SU-DHL-6 (cell line): ENCODE measurements around the gene BBS1.
"Not testable (repeated sequence)": the region's sequence is repeated elsewhere in the genome, so short reads cannot be mapped to it uniquely, and the experiment has no call there.

Experiments
- H2AFZ ChIP-seq: fragments of 200-600 bp; sonication (generic); 2 replicates; pipeline ENCODE4 v1.6.1; 2014; ENCODE audit warnings: low read depth, mild to moderate bottlenecking, moderate library complexity, mixed read lengths, antibody characterized with exemption, low read length; ENCODE audit not compliant: severe bottlenecking
- H3F3A ChIP-seq: fragments of 200-600 bp; shearing (Covaris generic); 2 replicates; pipeline ENCODE4 v1.6.0; 2016; ENCODE audit warnings: antibody characterized with exemption, mild to moderate bottlenecking; ENCODE audit not compliant: insufficient read depth
- H3K27ac ChIP-seq: fragments of 200-600 bp; sonication (generic); 2 replicates; pipeline ENCODE4 v1.5.1; 2016; ENCODE audit warnings: low read depth, mild to moderate bottlenecking, low read length, moderate library complexity, mixed read lengths
- H3K27me3 ChIP-seq: fragments of 200-600 bp; sonication (generic), shearing (Covaris generic); 2 replicates; pipeline ENCODE4 v1.6.0; 2014; ENCODE audit warnings: mild to moderate bottlenecking, low read length
- H3K36me3 ChIP-seq: fragments of 200-600 bp; sonication (generic); 2 replicates; pipeline ENCODE4 v1.6.1; 2014; ENCODE audit warnings: mild to moderate bottlenecking, low read length, mixed read lengths
- H3K4me2 ChIP-seq: fragments of 300-600, 200-600 bp; shearing (Covaris generic), sonication (generic); 2 replicates; pipeline ENCODE4 v1.6.0; 2014; ENCODE audit warnings: low read length, low read depth, mild to moderate bottlenecking; ENCODE audit not compliant: poor library complexity, severe bottlenecking
- H3K4me3 ChIP-seq: fragments of 200-600 bp; sonication (generic); 2 replicates; pipeline ENCODE4 v1.5.1; 2014; ENCODE audit warnings: antibody characterized with exemption, low read length, mild to moderate bottlenecking, mixed read lengths; ENCODE audit not compliant: insufficient read depth, poor library complexity, severe bottlenecking
- H3K79me2 ChIP-seq: fragments of 200-600 bp; sonication (generic); 2 replicates; pipeline ENCODE4 v1.6.1; 2014; ENCODE audit warnings: mild to moderate bottlenecking, low read length, moderate library complexity; ENCODE audit not compliant: insufficient read depth
- H3K9ac ChIP-seq: fragments of 200-600 bp; sonication (generic); 2 replicates; pipeline ENCODE4 v1.7.0; 2014; ENCODE audit warnings: mild to moderate bottlenecking, low read length
- H3K9me2 ChIP-seq: fragments of 200-600 bp; sonication (generic); replicated peaks from 2 replicates; pipeline ENCODE4 v1.6.1; 2014; ENCODE audit warnings: low read length; ENCODE audit not compliant: insufficient read depth
- H3K9me3 ChIP-seq: fragments of 200-600 bp; sonication (generic); 2 replicates; pipeline ENCODE4 v1.6.1; 2014; ENCODE audit warnings: low read length, mixed read lengths; ENCODE audit not compliant: insufficient read depth
- H4K20me1 ChIP-seq: fragments of 200-600 bp; sonication (generic); 2 replicates; pipeline ENCODE4 v1.6.1; 2014; ENCODE audit warnings: low read depth, mild to moderate bottlenecking, antibody characterized with exemption, low read length, moderate library complexity, mixed read lengths
- CTCF ChIP-seq: fragments of 200-600 bp; sonication (generic); IDR thresholded peaks from one replicate; pipeline ENCODE4 v1.5.1; 2017; ENCODE audit warnings: antibody characterized with exemption, mild to moderate bottlenecking, low read length, moderate library complexity; ENCODE audit not compliant: insufficient read depth, poor library complexity, severe bottlenecking
- EZH2phosphoT487 ChIP-seq: fragments of 200-600 bp; sonication (generic), shearing (Covaris generic); conservative IDR thresholded peaks from 2 replicates; pipeline ENCODE4 v1.6.1; 2018; ENCODE audit warnings: mild to moderate bottlenecking, antibody characterized with exemption, low read length, moderate library complexity, mixed read lengths

BBS1 gene

GRCh38 chr11:66539170-66539869, 28.9 kb downstream of the BBS1 start:
- Histone ChIP-seq H3K27ac (no peak overlapping the region), H3F3A (peaks cover 3% of the 10 kb centered on the region; the same call in 1 of the 2 replicates), H3K4me2 (no peak overlapping the region), H3K79me2 (no peaks in the 10 kb centered on the region), H4K20me1 (no peaks in the 10 kb centered on the region), H3K9ac (no peak overlapping the region), H3K27me3 (no peaks in the 10 kb centered on the region), H3K36me3 (no peaks in the 10 kb centered on the region), H3K9me3 (no peaks in the 10 kb centered on the region), H3K9me2 (no peaks in the 10 kb centered on the region), H2AFZ (no peak overlapping the region), H3K4me3 (no peak overlapping the region)
- TF ChIP-seq CTCF (no peak), EZH2phosphoT487 (no peak)

DNA sequence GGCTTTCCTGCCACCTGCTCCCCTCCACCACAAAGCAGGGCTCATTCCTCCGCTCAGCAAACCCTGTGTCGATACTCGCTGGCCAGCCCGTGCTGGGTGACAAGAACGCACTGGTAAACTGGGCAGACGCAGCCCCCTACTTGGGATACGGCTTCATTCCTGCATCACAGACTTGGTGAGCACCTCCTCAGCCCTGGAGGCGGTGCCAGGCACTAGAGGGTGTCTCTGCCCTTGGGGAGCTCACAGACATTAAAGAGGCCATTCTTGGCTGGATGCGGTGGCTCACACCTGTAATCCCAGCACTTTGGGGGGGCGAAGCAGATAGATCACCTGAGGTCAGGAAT, 29.4 kb downstream of the BBS1 start:
- peaks cover 9% of the 10 kb centered on the region for H3F3A ChIP-seq
- TF ChIP-seq EZH2phosphoT487 (no peak), CTCF (no peak)
- H3K27ac ChIP-seq, result no peak overlapping the region
- H2AFZ ChIP-seq, result no peak overlapping the region
- H3K4me3 ChIP-seq, result no peak overlapping the region
- H3K79me2 ChIP-seq, result no peaks in the 10 kb centered on the region
- H3K9me3 ChIP-seq, result no peaks in the 10 kb centered on the region
- no peak overlapping the region for H3K9ac ChIP-seq
- no peaks in the 10 kb centered on the region for H3K27me3 ChIP-seq
- no peaks in the 10 kb centered on the region for H3K36me3 ChIP-seq
- no peaks in the 10 kb centered on the region for H4K20me1 ChIP-seq
- no peak overlapping the region for H3K4me2 ChIP-seq
- H3K9me2 ChIP-seq, result no peaks in the 10 kb centered on the region

- not testable (repeated sequence) for H3K36me3 ChIP-seq
Measured at GRCh38 chr11:66540598-66540997, 30.2 kb downstream of the BBS1 start.

DNA sequence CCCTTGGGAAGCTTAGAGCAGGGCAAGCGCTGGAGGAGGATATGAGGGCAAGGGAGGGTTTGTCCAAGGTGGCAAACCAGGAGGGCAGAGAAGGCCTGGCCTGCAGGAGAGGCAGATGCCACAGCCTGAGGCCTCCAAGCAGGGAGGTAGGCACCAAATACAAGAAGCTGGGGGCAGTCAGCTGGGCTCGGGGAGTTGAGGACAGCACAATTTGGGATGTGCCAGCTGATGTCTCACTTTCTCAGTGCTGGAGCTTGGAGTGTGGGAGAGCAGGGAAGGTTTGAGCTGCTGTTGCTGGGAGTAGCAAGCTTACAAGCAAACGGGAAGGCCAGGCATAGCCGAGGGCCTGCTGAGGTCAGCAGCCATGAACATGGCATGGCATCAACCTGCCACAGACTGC, 31.5 kb downstream of the BBS1 start:
- Histone ChIP-seq H3K36me3 (no peaks in the 10 kb centered on the region), H3K27ac (no peak overlapping the region), H3K79me2 (no peaks in the 10 kb centered on the region), H2AFZ (no peak overlapping the region), H3K9ac (no peak overlapping the region), H3F3A (peaks cover 16% of the 10 kb centered on the region), H3K9me2 (no peaks in the 10 kb centered on the region), H3K4me3 (no peak overlapping the region), H4K20me1 (no peaks in the 10 kb centered on the region), H3K4me2 (no peak overlapping the region), H3K27me3 (no peaks in the 10 kb centered on the region), H3K9me3 (no peaks in the 10 kb centered on the region)
- TF ChIP-seq CTCF (no peak), EZH2phosphoT487 (no peak)

More at GRCh38 chr11:66540598-66540997, 30.2 kb downstream of the BBS1 start:
- H3K27ac ChIP-seq, H3K9me2 ChIP-seq, H3K79me2 ChIP-seq, H3K27me3 ChIP-seq, H3K4me3 ChIP-seq, H3K9ac ChIP-seq, H4K20me1 ChIP-seq, H3K9me3 ChIP-seq, H3K4me2 ChIP-seq, H2AFZ ChIP-seq: not testable (repeated sequence)
- peaks cover 16% of the 10 kb centered on the region for H3F3A ChIP-seq
